Adrenal gland (tissue), 12 donors: ENCODE data around the gene KCTD21. TPM values are rescaled to one million over a fixed set of nuclear protein-coding genes. Genes with fewer than 3 reads are reported as not detected.

Source experiments
- DNase-seq, 7 donors: peaks; one replicate each; pipeline ENCODE4 v3.0.0-alpha.2; 2019 to 2020
- H3K27ac ChIP-seq, 5 donors: fragments of 200-600 bp; sonication (generic) in 4 of 5; 1 replicate in 3 of 5; 2 replicates in 2 of 5; pipeline versions ENCODE4 v1.5.1 to v1.8.0; 2016 to 2020; ENCODE audit warnings: mild to moderate bottlenecking in 1 of 5
- H3K27me3 ChIP-seq: fragments of 200-600 bp; 2 replicates; pipeline ENCODE4 v1.8.0; 2021
- H3K36me3 ChIP-seq, 2 donors: fragments of 200-600 bp; replicated peaks in 1 of 2; 1 replicate in 1 of 2; 2 replicates in 1 of 2; pipeline versions ENCODE4 v1.5.1 to v1.8.0; 2018 to 2022
- H3K4me1 ChIP-seq, 2 donors: fragments of 200-600 bp; replicated peaks in 1 of 2; 1 replicate in 1 of 2; 2 replicates in 1 of 2; pipeline versions ENCODE4 v1.5.1 to v1.8.0; 2018 to 2021
- H3K4me3 ChIP-seq, 4 donors: fragments of 200-600 bp; sonication (generic) in 3 of 4; one replicate each; pipeline ENCODE4 v1.5.1; 2016 to 2018
- H3K9me3 ChIP-seq, 3 donors: fragments of 200-600 bp; sonication (generic) in 1 of 3; replicated peaks in 1 of 3; 1 replicate in 2 of 3; 2 replicates in 1 of 3; pipeline versions ENCODE4 v1.5.1 to v1.8.0; 2016 to 2021
- POLR2A ChIP-seq, 2 donors: fragments of 450-650 bp; IDR thresholded peaks; one replicate each; pipeline ENCODE4 v1.6.1; 2017; ENCODE audit warnings: antibody characterized with exemption in 2 of 2, mild to moderate bottlenecking in 2 of 2, moderate library complexity in 1 of 2
- WGBS, 4 donors: extraction: QIAGEN DNeasy Blood & Tissue Kit in 2 of 4; methylation state at CpG; one replicate each; pipeline versions ENCODE4 v1.1.5 to v1.1.7; 2013 to 2017; 5-methylcytosine and 5-hydroxymethylcytosine counted together
- intact Hi-C, 2 donors: fragments of 100-400 bp; cut with DNase I; formaldehyde crosslinking; loops; one replicate each; pipeline versions ENCODE4 v1.14.1 to v1.15.0; 2022 to 2023
- polyA plus RNA-seq, 3 donors: library from polyadenylated mRNA; stranded (reverse); fragments of 200-250 nt in 2 of 3; fragments of 350-450 nt in 1 of 3; fragmentation: Illumina TruSeq in 1 of 3; extraction: RNeasy Lipid Tissue Mini Kit (QIAGEN cat#74804) in 1 of 3; gene quantifications; one replicate each; pipeline ENCODE4 v1.2.3, GENCODE V29; 2013 to 2014
- small RNA-seq, 2 donors: library from RNA; depleted of rRNA; stranded (forward); fragments of <200 nt; gene quantifications; one replicate each; pipeline ENCODE3, GENCODE V24; 2016
- total RNA-seq, 9 donors: library from RNA; depleted of rRNA in 4 of 9; stranded (reverse); fragments of >200 nt in 4 of 9; fragments of 120-200 nt in 1 of 9; fragmentation: NEBNext Ultra II Directional in 1 of 9; extraction: Animal tissue kit (Norgen Biotek cat#: 25700) in 1 of 9; gene quantifications; one replicate each; pipeline versions ENCODE4 v1.1.0 to v1.2.4, GENCODE V29; 2013 to 2023
- TF ChIP-seq, protein P1 (sequence below), 6 experiments: fragments of 450-650 bp in 4 of 6; fragments of 200-600 bp in 2 of 6; sonication (generic) in 1 of 6; IDR thresholded peaks; 1 replicate in 5 of 6; 2 replicates in 1 of 6; pipeline versions ENCODE4 v1.5.1 to v1.8.0; 2016 to 2021; ENCODE audit warnings: antibody characterized with exemption in 6 of 6, mild to moderate bottlenecking in 2 of 6, moderate library complexity in 1 of 6
- donor health status: healthy with polysubstance abuse.
- donor health status: Bipolar disorder and iron deficiency.
- donor health status: DM: yes; HTN: yes; CAD: no.
- donor health status: DM: no; HTN: no; CAD: no.
- donor health status: DM: no; HTN: no; CAD: no.
- donor health status: DM: yes; HTN: yes; CAD: no.

The KCTD21 gene
- total and polyA plus RNA-seq, 12 donors, result 9.3 to 54.0 (median 26.4) TPM

DNA sequence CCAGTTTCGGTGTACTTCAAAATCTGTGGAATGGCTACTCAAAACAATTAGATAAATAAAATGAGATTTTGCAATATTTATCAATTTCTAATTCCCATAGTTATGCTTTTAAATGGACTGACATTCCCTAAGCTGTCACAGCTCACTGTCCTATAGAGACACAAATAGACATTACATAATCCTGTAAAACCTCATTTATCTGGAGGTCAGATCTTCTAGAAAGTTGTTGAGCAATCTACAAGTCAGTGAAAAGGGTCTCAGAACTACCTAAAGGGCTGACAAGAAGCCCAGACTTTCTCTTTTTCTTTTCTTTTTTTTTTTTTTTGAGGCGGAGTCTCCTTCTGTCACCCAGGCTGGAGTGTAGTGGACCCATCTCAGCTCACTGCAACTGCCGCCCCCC is 61.0 kb downstream of the KCTD21 start:
- Histone ChIP-seq H3K27ac (no peak overlapping the region), H3K4me3 (no peak overlapping the region), H3K4me1 (no peaks in the 10 kb centered on the region), H3K36me3 (peaks cover 0 to 3% of the 10 kb centered on the region in 2 donors), H3K27me3 (no peaks in the 10 kb centered on the region), H3K9me3 (no peaks in the 10 kb centered on the region)
- WGBS, 4 donors, result 94 to 98% (median 96%) methylated on average over 3 of the region's 3 CpGs
- intact Hi-C loops, result no loop called here
- no peak for DNase-seq
- no peak for TF ChIP-seq POLR2A (IDR thresholded peaks at IDR 0.05)
- TF ChIP-seq, protein P1, sequence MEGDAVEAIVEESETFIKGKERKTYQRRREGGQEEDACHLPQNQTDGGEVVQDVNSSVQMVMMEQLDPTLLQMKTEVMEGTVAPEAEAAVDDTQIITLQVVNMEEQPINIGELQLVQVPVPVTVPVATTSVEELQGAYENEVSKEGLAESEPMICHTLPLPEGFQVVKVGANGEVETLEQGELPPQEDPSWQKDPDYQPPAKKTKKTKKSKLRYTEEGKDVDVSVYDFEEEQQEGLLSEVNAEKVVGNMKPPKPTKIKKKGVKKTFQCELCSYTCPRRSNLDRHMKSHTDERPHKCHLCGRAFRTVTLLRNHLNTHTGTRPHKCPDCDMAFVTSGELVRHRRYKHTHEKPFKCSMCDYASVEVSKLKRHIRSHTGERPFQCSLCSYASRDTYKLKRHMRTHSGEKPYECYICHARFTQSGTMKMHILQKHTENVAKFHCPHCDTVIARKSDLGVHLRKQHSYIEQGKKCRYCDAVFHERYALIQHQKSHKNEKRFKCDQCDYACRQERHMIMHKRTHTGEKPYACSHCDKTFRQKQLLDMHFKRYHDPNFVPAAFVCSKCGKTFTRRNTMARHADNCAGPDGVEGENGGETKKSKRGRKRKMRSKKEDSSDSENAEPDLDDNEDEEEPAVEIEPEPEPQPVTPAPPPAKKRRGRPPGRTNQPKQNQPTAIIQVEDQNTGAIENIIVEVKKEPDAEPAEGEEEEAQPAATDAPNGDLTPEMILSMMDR (IDR thresholded peaks at IDR 0.05), result no peak

Small RNA genes lying within 50 kb of the gene (small RNA-seq; reads per million reads assigned to genes)
- gene RNU6-126P, result 0 reads per million in 2 donors

Other genes with a start within 250 kb of the KCTD21 start
- gene INTS4, start 194.0 kb downstream of the KCTD21 start, total RNA-seq, result 10 to 100 TPM; 17.8 to 69.6 (median 39.5) TPM
- gene INTS4, start 194.0 kb downstream of the KCTD21 start, polyA plus RNA-seq, result 10 to 100 TPM; 34.4 to 37.3 (median 36.5) TPM
- 10 to 100 TPM; 12.7 to 67.0 (median 29.8) TPM for gene KCTD14, start 165.3 kb downstream of the KCTD21 start, total RNA-seq
- 10 to 100 TPM in 2 of 3 donors, 1 to 10 TPM in 1; 9.5 to 84.7 (median 19.6) TPM for gene KCTD14, start 165.3 kb downstream of the KCTD21 start, polyA plus RNA-seq
- gene THRSP, start 124.8 kb downstream of the KCTD21 start, total RNA-seq, result 10 to 100 TPM in 1 of 9 donors, 1 to 10 TPM in 3, under 1 TPM in 4, not detected in 1; 0.22 to 16.6 (median 1.1) TPM
- 10 to 100 TPM in 1 of 3 donors, 1 to 10 TPM in 1, under 1 TPM in 1; 0.77 to 64.5 (median 4.2) TPM for gene THRSP, start 124.8 kb downstream of the KCTD21 start, polyA plus RNA-seq
- gene NDUFC2, start 108.8 kb downstream of the KCTD21 start, total RNA-seq, result 100 to 1,000 TPM; 259 to 487 (median 380) TPM
- 100 to 1,000 TPM in 2 of 3 donors, 10 to 100 TPM in 1; 75.4 to 200 (median 139) TPM for gene NDUFC2, start 108.8 kb downstream of the KCTD21 start, polyA plus RNA-seq
- gene ALG8, start 49.0 kb downstream of the KCTD21 start, total RNA-seq, result 10 to 100 TPM; 28.9 to 64.0 (median 49.2) TPM
- 100 to 1,000 TPM in 2 of 3 donors, 10 to 100 TPM in 1; 92.1 to 129 (median 119) TPM for gene ALG8, start 49.0 kb downstream of the KCTD21 start, polyA plus RNA-seq
- 10 to 100 TPM; 13.6 to 47.9 (median 34.0) TPM for gene USP35, start 293 bp upstream of the KCTD21 start, total RNA-seq
- 10 to 100 TPM; 16.5 to 75.9 (median 30.1) TPM for gene USP35, start 293 bp upstream of the KCTD21 start, polyA plus RNA-seq
- gene GAB2, start 229.2 kb upstream of the KCTD21 start, total RNA-seq, result 10 to 100 TPM in 8 of 9 donors, 1 to 10 TPM in 1; 2.4 to 22.4 (median 17.7) TPM
- gene GAB2, start 229.2 kb upstream of the KCTD21 start, polyA plus RNA-seq, result 10 to 100 TPM in 1 of 3 donors, 1 to 10 TPM in 2; 3.6 to 10.7 (median 8.7) TPM